H9 (cell line): ENCODE results near the gene COL19A1. TPM values are rescaled to one million over a fixed set of nuclear protein-coding genes. Genes with fewer than 3 reads are reported as not detected.

Source experiments
- DNase-seq: peaks from one replicate; pipeline ENCODE4 v3.0.0-alpha.2; 2017
- H2AFZ ChIP-seq: one replicate; pipeline ENCODE4 v1.6.1; 2013; ENCODE audit warnings: mild to moderate bottlenecking, low read length, control low read depth, moderate library complexity
- H2AK5ac ChIP-seq: 2 replicates; pipeline ENCODE4 v1.6.1; 2013; ENCODE audit warnings: low read length, control low read depth, mixed read lengths; ENCODE audit not compliant: insufficient read length
- H2BK120ac ChIP-seq: one replicate; pipeline ENCODE4 v1.6.1; 2013; ENCODE audit warnings: low read depth, mild to moderate bottlenecking, low read length, control low read depth, inconsistent platforms; ENCODE audit not compliant: poor library complexity, severe bottlenecking
- H2BK12ac ChIP-seq: 2 replicates; pipeline ENCODE4 v1.6.1; 2013; ENCODE audit warnings: low read length, control low read depth, mixed read lengths, low read depth; ENCODE audit not compliant: insufficient read length
- H2BK15ac ChIP-seq: 2 replicates; pipeline ENCODE4 v1.6.1; 2013; ENCODE audit warnings: low read depth, low read length, control low read depth
- H2BK20ac ChIP-seq: one replicate; pipeline ENCODE4 v1.6.1; 2013; ENCODE audit warnings: low read depth, mild to moderate bottlenecking, low read length, control low read depth, inconsistent platforms; ENCODE audit not compliant: poor library complexity, severe bottlenecking
- H2BK5ac ChIP-seq: 2 replicates; pipeline ENCODE4 v1.6.1; 2013; ENCODE audit warnings: low read length, control low read depth, mixed read lengths; ENCODE audit not compliant: insufficient read length
- H3K14ac ChIP-seq: 2 replicates; pipeline ENCODE4 v1.6.1; 2013; ENCODE audit warnings: low read length, control low read depth; ENCODE audit not compliant: insufficient read depth
- H3K18ac ChIP-seq: 2 replicates; pipeline ENCODE4 v1.6.1; 2013; ENCODE audit warnings: low read depth, mild to moderate bottlenecking, mixed read lengths, low read length, control low read depth; ENCODE audit not compliant: insufficient read length
- H3K23ac ChIP-seq: 2 replicates; pipeline ENCODE4 v1.6.1; 2013; ENCODE audit warnings: low read length, control low read depth, mixed read lengths, low read depth; ENCODE audit not compliant: insufficient read length
- H3K23me2 ChIP-seq: 2 replicates; pipeline ENCODE4 v1.6.1; 2013; ENCODE audit warnings: low read depth, mild to moderate bottlenecking, mixed read lengths, low read length, control low read depth; ENCODE audit not compliant: insufficient read length, poor library complexity, severe bottlenecking
- H3K27ac ChIP-seq: 2 replicates; pipeline ENCODE4 v1.5.1; 2013; ENCODE audit warnings: low read length, control low read depth, mixed read lengths, low read depth; ENCODE audit not compliant: insufficient read length
- H3K27me3 ChIP-seq: 2 replicates; pipeline ENCODE4 v1.6.1; 2013; ENCODE audit warnings: low read length, control low read depth, inconsistent platforms; ENCODE audit not compliant: insufficient read depth
- H3K4ac ChIP-seq: 2 replicates; pipeline ENCODE4 v1.6.1; 2013; ENCODE audit warnings: low read depth, mild to moderate bottlenecking, control low read depth, inconsistent platforms, low read length, moderate library complexity
- H3K4me1 ChIP-seq: 2 replicates; pipeline ENCODE4 v1.6.1; 2013; ENCODE audit warnings: low read length, control low read depth, inconsistent platforms; ENCODE audit not compliant: insufficient read depth
- H3K4me2 ChIP-seq: 2 replicates; pipeline ENCODE4 v1.6.1; 2013; ENCODE audit warnings: low read length, control low read depth, mixed read lengths; ENCODE audit not compliant: insufficient read length, insufficient read depth
- H3K56ac ChIP-seq: 2 replicates; pipeline ENCODE4 v1.6.1; 2013; ENCODE audit warnings: low read depth, mild to moderate bottlenecking, mixed read lengths, low read length, control low read depth; ENCODE audit not compliant: insufficient read length
- H3K79me1 ChIP-seq: 2 replicates; pipeline ENCODE4 v1.6.1; 2013; ENCODE audit warnings: low read depth, mild to moderate bottlenecking, moderate library complexity, low read length, control low read depth, inconsistent platforms; ENCODE audit not compliant: insufficient read depth, poor library complexity, severe bottlenecking
- H3K79me2 ChIP-seq: 2 replicates; pipeline ENCODE4 v1.6.1; 2013; ENCODE audit warnings: low read length, control low read depth, inconsistent platforms; ENCODE audit not compliant: insufficient read depth
- H3K9ac ChIP-seq: 2 replicates; pipeline ENCODE4 v1.6.1; 2013; ENCODE audit warnings: low read length, control low read depth, mixed read lengths; ENCODE audit not compliant: insufficient read length; ENCODE audit errors: extremely low read depth
- H3K9me3 ChIP-seq: one replicate; pipeline ENCODE4 v1.6.1; 2013; ENCODE audit warnings: low read depth, low read length, inconsistent platforms; ENCODE audit not compliant: control insufficient read depth
- H3T11ph ChIP-seq: one replicate; pipeline ENCODE4 v1.6.1; 2013; ENCODE audit warnings: mild to moderate bottlenecking, low read length, control low read depth, inconsistent platforms
- H4K20me1 ChIP-seq: one replicate; pipeline ENCODE4 v1.6.1; 2013; ENCODE audit not compliant: control insufficient read depth, insufficient read length, insufficient read depth
- H4K5ac ChIP-seq: 2 replicates; pipeline ENCODE4 v1.6.1; 2013; ENCODE audit warnings: low read depth, mild to moderate bottlenecking, mixed read lengths, low read length, control low read depth; ENCODE audit not compliant: insufficient read length
- H4K8ac ChIP-seq: replicated peaks from 2 replicates; pipeline ENCODE4 v1.6.1; 2013; ENCODE audit warnings: low read length, control low read depth, mixed read lengths, low read depth; ENCODE audit not compliant: insufficient read length
- H4K91ac ChIP-seq: 2 replicates; pipeline ENCODE4 v1.6.1; 2013; ENCODE audit warnings: low read depth, mild to moderate bottlenecking, moderate library complexity, mixed read lengths, low read length, control low read depth; ENCODE audit not compliant: insufficient read length
- H3K27ac Mint-ChIP-seq, 3 experiments: 2 replicates in 2 of 3; 3 replicates in 1 of 3; pipeline ENCODE4 v1.8.0; 2020 to 2021; ENCODE audit warnings: mixed read lengths in 3 of 3, mild to moderate bottlenecking in 1 of 3, moderate library complexity in 1 of 3
- H3K27me3 Mint-ChIP-seq: 2 replicates; pipeline ENCODE4 v1.8.0; 2021; ENCODE audit warnings: low read depth, mild to moderate bottlenecking, moderate library complexity, mixed read lengths
- H3K36me3 Mint-ChIP-seq, 3 experiments: 2 replicates in 2 of 3; 3 replicates in 1 of 3; pipeline ENCODE4 v1.8.0; 2020 to 2021; ENCODE audit warnings: low read depth in 3 of 3, mixed read lengths in 3 of 3; ENCODE audit not compliant: insufficient read depth in 1 of 3
- H3K4me1 Mint-ChIP-seq, 2 experiments: 2 replicates each; pipeline ENCODE4 v1.8.0; 2020; ENCODE audit warnings: mixed read lengths in 2 of 2
- H3K4me3 Mint-ChIP-seq, 2 experiments: 2 replicates in 1 of 2; 3 replicates in 1 of 2; pipeline ENCODE4 v1.8.0; 2020 to 2021; ENCODE audit warnings: mild to moderate bottlenecking in 2 of 2, mixed read lengths in 2 of 2, moderate library complexity in 1 of 2
- H3K9me3 Mint-ChIP-seq, 2 experiments: 2 replicates in 1 of 2; 3 replicates in 1 of 2; pipeline ENCODE4 v1.8.0; 2020; ENCODE audit warnings: mild to moderate bottlenecking in 2 of 2, mixed read lengths in 2 of 2, moderate library complexity in 1 of 2
- WGBS: extraction: QIAGEN DNeasy Blood & Tissue Kit; methylation state at CpG from one replicate; pipeline ENCODE4 v1.1.7; 2013; ENCODE audit warnings: missing lambda C conversion rate, low lambda C conversion rate, mixed read lengths; ENCODE audit not compliant: insufficient read length; ENCODE audit errors: extremely low coverage; 5-methylcytosine and 5-hydroxymethylcytosine counted together
- total RNA-seq: library from RNA; stranded (reverse); gene quantifications from 2 replicates; pipeline ENCODE4 v1.2.1, GENCODE V29; 2021
- TF ChIP-seq, protein P1 (sequence below): fragments of 200-600 bp; sonication (generic); conservative IDR thresholded peaks from 3 replicates; pipeline ENCODE4 v1.8.0; 2021; ENCODE audit warnings: antibody characterized with exemption, mild to moderate bottlenecking

COL19A1 gene
- total RNA-seq, 1 experiment from 2014 or later: not detected

DNA sequence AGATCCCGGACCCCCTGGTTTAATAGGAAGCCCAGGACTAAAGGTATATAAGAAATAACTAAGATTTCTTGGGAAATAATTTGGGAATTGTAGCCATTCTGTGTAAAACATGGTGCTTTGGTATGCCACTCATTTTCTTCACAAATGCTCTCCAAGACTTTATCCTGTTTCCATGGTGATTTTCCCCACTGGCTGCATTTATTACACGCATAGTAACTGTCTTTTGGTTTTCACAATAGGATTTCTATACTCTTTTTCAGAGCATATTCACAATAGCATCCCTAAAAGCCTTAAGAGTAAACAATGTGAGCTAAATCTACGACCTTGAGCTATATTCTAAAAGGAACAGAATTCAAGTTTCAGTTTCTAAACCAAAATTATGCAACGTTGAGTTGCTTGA lies 275.7 kb downstream of the COL19A1 start:
- Histone ChIP-seq H3K79me2 (no peaks in the 10 kb centered on the region), H4K91ac (no peak overlapping the region), H3K23ac (no peak overlapping the region), H3K79me1 (no peaks in the 10 kb centered on the region), H3K56ac (no peak overlapping the region), H3K18ac (no peak overlapping the region), H3K27me3 (no peaks in the 10 kb centered on the region), H2AFZ (no peak overlapping the region), H3K9me3 (no peaks in the 10 kb centered on the region), H4K5ac (no peak overlapping the region), H3K14ac (no peak overlapping the region), H2BK5ac (no peak overlapping the region), H2AK5ac (no peak overlapping the region), H2BK20ac (no peak overlapping the region), H3K27ac (no peak overlapping the region), H3K4ac (no peak overlapping the region), H3K23me2 (no peaks in the 10 kb centered on the region), H3K4me2 (no peak overlapping the region), H2BK120ac (no peak overlapping the region), H2BK15ac (no peak overlapping the region), H3K4me1 (peaks cover 9% of the 10 kb centered on the region; the same call in 1 of the 2 replicates), H4K8ac (no peak overlapping the region), H3T11ph (no peak overlapping the region), H3K9ac (no peak overlapping the region), H4K20me1 (no peaks in the 10 kb centered on the region), H2BK12ac (no peak overlapping the region)
- H3K4me3 Mint-ChIP-seq: no peak overlapping the region
- peaks cover 25 to 28% of the 10 kb centered on the region in 2 experiments for H3K4me1 Mint-ChIP-seq
- H3K27ac Mint-ChIP-seq: no peak overlapping the region
- no peaks in the 10 kb centered on the region for H3K9me3 Mint-ChIP-seq
- DNase-seq: no peak
- WGBS: no CpG with 5 or more reads among the region's 4 CpGs
- TF ChIP-seq, protein P1, sequence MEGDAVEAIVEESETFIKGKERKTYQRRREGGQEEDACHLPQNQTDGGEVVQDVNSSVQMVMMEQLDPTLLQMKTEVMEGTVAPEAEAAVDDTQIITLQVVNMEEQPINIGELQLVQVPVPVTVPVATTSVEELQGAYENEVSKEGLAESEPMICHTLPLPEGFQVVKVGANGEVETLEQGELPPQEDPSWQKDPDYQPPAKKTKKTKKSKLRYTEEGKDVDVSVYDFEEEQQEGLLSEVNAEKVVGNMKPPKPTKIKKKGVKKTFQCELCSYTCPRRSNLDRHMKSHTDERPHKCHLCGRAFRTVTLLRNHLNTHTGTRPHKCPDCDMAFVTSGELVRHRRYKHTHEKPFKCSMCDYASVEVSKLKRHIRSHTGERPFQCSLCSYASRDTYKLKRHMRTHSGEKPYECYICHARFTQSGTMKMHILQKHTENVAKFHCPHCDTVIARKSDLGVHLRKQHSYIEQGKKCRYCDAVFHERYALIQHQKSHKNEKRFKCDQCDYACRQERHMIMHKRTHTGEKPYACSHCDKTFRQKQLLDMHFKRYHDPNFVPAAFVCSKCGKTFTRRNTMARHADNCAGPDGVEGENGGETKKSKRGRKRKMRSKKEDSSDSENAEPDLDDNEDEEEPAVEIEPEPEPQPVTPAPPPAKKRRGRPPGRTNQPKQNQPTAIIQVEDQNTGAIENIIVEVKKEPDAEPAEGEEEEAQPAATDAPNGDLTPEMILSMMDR: no peak
- no peaks in the 10 kb centered on the region for H3K36me3 Mint-ChIP-seq
- no peaks in the 10 kb centered on the region; the same call in 1 of the 2 replicates for H3K27me3 Mint-ChIP-seq
